Esophagus squamous epithelium (tissue), 4 donors: ENCODE data around the gene ITIH6.

Experiments
- CTCF ChIP-seq, 6 experiments: fragments of 450-650 bp in 4 of 6; fragments of 200-600 bp in 2 of 6; sonication (generic) in 2 of 6; IDR thresholded peaks; one replicate each; pipeline ENCODE4 v1.5.1; 2016 to 2019; ENCODE audit warnings: antibody characterized with exemption in 6 of 6, mild to moderate bottlenecking in 4 of 6, moderate library complexity in 4 of 6
- POLR2A ChIP-seq, 4 donors: fragments of 450-650 bp; IDR thresholded peaks; one replicate each; pipeline ENCODE4 v1.6.1; 2017; ENCODE audit warnings: antibody characterized with exemption in 4 of 4, mild to moderate bottlenecking in 4 of 4, moderate library complexity in 3 of 4

GRCh38 chrX:54808109-54808604, 10.1 kb upstream of the ITIH6 start:
- TF ChIP-seq CTCF (IDR thresholded peaks at IDR 0.05) (no peak), POLR2A (IDR thresholded peaks at IDR 0.05) (no peak)
